ENCODE measurements around the gene OR52K2.
"Not testable (repeated sequence)": the region's sequence is repeated elsewhere in the genome, so short reads cannot be mapped to it uniquely, and the experiment has no call there.

The OR52K2 gene

DNA sequence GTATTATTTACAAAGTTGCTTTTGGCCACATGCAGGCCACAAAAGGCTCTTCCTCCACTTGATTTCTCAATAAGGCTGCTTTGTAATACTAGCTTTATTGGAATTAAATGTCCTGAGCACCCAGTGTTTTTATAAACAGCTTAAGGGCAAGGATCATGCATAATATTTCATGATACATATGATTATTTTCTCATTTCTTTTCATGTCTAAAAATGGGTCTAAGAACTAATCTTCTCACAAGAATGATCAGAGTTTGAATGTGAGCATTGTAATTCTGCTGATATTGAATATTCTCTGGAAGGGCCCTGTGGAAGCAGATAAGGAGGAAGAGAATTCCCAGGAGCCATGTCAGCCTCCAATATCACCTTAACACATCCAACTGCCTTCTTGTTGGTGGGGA is at the start of gene OR52K2:
Gene OR52K2 (plus strand): TSS at position 301 of the 400 bp plus-strand sequence. CDS start 45 bp downstream, at position 346.
- DNase-seq: no peak

- DNase-seq: not testable (repeated sequence)
These were observed 42.9 kb upstream of the OR52K2 start for GRCh38 chr11:4406206-4406605.

GRCh38 chr11:4416306-4416705 is 32.8 kb upstream of the OR52K2 start:
- no peak for DNase-seq

GRCh38 chr11:4416816-4417215 is 32.3 kb upstream of the OR52K2 start:
- DNase-seq: no peak

DNA sequence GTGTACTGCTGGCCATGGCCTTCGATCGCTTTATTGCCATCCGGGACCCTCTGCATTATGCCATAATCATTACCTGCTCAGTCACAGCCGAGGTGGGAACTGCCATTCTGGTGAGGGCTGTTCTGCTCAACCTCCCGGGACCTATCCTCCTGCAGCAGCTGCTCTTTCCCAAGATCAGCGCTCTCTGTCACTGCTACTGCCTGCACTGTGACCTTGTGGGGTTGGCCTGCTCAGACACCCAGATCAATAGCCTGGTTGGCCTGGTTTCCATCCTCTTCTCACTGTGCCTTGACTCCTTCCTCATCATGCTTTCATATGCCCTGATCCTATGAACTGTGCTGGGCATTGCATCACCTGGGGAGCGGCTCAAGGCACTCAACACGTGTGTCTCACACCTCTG is 30.7 kb upstream of the OR52K2 start:
- DNase-seq: no peak

GRCh38 chr11:4430051-4430450 is 19.0 kb upstream of the OR52K2 start:
- no peak for DNase-seq

GRCh38 chr11:4433856-4434255 is 15.2 kb upstream of the OR52K2 start:
- no peak for DNase-seq

GRCh38 chr11:4436411-4436810 is 12.7 kb upstream of the OR52K2 start:
- DNase-seq: no peak

DNA sequence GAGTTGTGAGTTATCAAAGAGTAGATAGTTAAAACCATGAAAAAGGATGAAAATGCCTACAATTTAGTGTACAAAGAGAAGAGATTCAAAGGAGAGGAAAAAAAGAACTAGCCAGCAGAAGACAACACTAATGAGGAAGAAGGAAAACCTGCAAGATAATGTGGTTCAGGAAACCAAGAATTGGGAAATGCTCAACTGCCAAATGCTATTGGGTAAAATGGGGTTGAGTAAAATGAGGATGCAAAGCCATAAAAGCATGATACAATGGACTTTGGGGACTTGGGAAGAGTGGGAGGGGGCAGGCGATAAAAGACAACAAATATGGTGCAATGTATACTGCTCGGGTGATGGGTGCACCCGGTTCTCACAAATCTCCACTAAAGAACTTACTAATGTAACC is 7.6 kb upstream of the OR52K2 start:
- no peak for DNase-seq

DNA sequence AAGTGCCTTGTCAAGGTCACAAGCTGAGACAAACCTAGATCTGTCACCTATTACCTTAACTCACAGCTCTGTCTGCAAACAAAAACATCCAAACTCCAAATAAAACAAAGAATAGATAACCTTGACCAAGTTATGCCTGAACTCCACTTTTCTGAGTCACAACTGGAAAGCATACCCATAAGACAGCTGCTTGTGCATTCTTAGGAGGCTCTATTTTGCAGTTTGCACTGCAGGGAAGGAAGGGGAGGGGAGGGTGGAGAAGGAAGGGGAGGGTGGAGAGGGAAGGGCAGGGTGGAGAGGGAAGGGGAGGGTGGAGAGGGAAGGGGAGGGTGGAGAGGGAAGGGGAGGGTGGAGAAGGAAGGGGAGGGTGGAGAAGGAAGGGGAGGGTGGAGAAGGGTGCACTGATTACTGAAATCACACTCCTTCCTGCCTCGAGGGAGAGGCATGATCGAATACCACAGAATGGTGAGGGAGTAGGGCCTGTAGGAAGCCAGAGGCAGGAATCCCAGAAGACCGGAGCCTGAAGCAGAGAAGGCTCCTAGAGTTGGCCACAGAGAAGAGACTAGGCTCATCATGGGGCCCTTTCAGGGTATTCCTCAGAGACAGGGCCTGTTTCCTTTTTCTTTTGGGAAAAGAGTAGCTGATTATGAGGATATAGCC is 5.7 kb upstream of the OR52K2 start:
- DNase-seq: no peak

- DNase-seq: no peak
These were observed 4.0 kb downstream of the OR52K2 start for GRCh38 chr11:4453118-4453517.

DNA sequence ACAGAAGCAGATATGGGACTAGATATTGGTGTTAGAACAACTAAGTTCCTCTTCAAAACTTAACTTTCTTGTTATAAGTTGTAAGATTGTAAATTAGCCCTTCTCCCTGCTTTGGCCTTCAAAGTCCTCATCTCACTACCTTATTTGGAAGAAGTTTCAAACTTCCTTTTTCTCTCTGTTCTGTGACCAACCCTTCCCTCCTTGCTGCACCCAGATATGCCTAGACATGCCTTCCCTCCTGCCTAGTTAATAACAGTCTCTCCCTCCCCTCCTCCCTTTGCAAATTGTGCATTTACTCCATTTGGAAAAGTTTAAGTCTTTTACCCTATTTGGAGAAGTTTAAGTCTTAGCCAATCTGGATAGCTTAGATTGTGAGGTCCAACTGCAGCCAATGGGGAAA is 4.9 kb downstream of the OR52K2 start:
- no peak for DNase-seq

DNA sequence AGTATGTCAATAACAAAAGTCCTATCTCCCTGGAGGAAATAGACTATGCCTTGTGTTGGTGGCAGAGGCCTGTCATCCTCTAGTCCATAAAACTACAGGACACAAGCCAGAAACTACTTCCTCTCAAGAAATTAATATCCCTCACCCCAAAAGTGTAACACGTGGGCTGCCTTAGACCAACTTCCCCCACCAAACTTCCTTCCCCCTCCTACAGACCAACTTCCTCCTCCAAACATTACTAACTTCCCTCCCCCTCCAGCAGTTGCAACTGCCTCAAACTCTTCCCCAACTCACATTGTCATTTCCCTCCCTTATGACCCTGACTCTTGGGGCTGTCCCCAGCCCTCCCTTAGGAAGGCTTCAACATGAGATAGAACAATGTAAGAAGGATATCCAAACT is 6.3 kb downstream of the OR52K2 start:
- DNase-seq: peak; percentile 16 to 56

- DNase-seq: peak; percentile 5 to 24
These were observed 10.4 kb downstream of the OR52K2 start for GRCh38 chr11:4459500-4459899.

DNA sequence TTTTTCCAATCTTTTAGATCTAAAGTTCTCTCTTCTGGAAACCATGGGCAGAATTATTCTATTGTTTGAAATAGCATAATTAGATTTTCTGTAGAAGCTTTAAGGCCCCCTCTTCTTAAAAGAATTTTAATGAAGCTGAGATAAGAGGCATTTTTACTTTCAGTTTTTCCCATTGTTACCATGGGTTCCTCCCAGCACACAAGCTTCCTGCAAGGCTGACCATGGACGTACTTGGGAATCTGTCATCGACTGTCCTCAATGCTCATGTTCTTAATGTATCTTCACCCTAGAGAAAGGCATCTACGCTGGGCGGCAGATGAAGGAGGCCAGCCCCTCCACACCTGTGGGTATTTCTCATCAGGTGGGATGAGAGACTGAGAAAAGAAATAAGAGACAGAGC is 11.1 kb downstream of the OR52K2 start:
- no peak for DNase-seq

- DNase-seq: no peak
These were observed 15.4 kb downstream of the OR52K2 start for GRCh38 chr11:4464216-4465159.

DNA sequence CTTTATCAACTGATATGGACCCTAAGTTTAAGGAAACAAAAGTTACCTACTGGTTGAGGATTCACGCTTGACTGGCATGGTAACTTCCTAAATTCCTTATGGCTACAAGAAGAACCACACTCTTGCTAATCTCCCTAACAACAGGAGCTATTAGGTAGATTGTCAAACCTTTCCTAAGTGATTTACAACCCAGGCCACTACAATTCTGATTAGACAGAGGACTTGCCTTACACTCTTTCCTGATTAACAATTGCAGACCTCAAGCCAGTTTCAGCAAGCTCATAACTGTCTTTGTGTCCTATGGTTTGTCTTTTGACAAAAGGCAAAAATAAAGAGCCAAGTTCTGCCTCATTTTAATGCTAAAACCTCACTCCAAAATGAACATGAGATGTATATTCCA is 16.3 kb downstream of the OR52K2 start:
- no peak for DNase-seq

GRCh38 chr11:4466131-4466870 is 17.2 kb downstream of the OR52K2 start:
- no peak for DNase-seq

GRCh38 chr11:4466871-4467442 is 17.9 kb downstream of the OR52K2 start:
- no peak for DNase-seq

DNA sequence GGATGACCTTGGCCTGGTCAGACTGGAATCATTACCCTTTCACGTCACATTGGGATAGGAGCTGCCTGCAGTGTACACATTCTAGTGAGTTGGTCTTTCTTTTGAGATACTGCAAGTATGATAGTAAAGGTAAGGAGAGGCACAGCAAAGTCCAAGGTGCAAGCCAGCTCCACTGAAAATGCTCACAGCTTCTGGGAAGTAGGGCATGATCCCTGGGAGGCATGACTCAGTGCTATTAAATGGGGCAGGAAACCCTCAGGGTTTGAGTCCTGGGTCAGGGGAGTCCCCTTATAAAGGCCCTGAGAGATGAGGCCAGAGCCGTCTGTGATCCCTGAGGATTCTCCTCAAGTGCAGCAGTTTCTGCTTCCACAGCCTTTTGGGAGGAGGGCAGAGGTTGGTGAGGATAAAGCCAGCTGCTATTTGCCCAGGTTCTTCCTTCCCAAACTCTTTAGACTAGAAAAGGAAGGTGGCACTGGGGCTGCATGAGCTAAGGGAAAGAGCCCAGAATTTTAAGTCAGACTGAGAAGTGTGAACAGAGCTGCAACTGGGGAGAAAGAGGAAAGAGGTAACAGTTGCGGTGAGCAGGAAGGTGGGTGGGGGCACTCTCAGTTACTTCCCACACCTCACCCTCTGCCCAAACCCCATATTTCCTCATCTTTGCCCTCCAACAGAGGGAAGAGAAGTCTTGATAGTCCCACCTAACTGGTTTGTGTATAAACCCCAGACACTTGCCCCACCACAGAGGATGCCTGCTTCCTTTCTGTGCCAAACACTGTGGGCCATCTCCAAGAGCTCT is 18.9 kb downstream of the OR52K2 start:
- DNase-seq: no peak

DNA sequence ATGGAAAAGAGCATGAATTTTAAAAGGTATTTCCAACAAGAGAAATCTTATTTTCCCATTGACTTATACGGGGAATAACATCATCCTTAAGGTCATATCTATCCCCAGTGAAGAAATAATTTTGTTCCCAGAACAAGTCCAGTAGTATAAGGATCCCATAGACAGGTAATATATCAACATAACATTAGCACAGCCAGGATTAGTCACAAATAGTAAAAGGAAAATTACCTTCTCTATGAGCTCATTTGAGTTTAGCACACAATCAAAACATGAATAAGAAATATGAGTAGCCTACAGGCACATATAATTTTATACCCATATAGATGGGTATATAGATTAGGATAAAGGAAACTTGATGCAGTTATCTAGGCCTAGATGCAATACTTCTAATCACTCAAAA is 30.5 kb downstream of the OR52K2 start:
- DNase-seq: no peak

GRCh38 chr11:4480577-4481239 is 31.6 kb downstream of the OR52K2 start:
- DNase-seq: peak in 1 of 2 donors; percentile 5
